ENCODE results near the gene SORL1-AS1.
A peak's percentile ranks its signal among the peaks of the same experiment; 100 is the strongest.

SORL1-AS1 gene

DNA sequence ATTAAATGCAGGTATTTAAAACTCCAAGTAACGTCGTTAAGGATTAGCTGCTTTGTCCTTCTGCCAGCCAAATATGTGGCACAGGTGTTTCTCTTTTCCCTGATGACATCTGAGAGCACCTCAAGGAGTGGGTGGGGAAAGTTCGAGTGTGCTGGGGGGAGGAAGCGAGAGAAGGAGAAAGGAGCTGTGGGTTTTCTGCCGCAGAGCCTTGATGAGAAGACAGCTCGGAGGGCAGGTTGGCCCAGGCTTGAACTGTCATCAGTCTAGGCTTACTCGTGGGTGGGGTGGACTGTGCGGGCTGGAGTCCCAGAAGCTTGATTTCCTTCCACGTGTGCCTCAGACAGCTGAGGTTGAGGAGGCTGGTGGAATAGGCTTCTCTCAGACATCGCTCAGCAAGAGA is 15.2 kb upstream of the SORL1-AS1 start:
- no peak overlapping the region for H2BK20ac ChIP-seq (ENCODE audit: low read depth, low read length, poor library complexity, severe bottlenecking)
- H2BK15ac ChIP-seq (ENCODE audit: low read depth, low read length), result 0 out of 2 replicates have a peak overlapping the region, but pooled peaks have one; percentile 9
- H3K56ac ChIP-seq (ENCODE audit: insufficient read length, low read depth, low read length), result no peak overlapping the region
- H3K4me1 ChIP-seq (ENCODE audit: insufficient read depth, low read length), result peaks cover 28% of the 10 kb centered on the region; the same call in 1 of the 2 replicates
- no peak overlapping the region for H4K91ac ChIP-seq (ENCODE audit: insufficient read length, low read depth, low read length)
- no peak overlapping the region for H3K23ac ChIP-seq (ENCODE audit: insufficient read length, low read depth, low read length)
- TF ChIP-seq, protein P1, sequence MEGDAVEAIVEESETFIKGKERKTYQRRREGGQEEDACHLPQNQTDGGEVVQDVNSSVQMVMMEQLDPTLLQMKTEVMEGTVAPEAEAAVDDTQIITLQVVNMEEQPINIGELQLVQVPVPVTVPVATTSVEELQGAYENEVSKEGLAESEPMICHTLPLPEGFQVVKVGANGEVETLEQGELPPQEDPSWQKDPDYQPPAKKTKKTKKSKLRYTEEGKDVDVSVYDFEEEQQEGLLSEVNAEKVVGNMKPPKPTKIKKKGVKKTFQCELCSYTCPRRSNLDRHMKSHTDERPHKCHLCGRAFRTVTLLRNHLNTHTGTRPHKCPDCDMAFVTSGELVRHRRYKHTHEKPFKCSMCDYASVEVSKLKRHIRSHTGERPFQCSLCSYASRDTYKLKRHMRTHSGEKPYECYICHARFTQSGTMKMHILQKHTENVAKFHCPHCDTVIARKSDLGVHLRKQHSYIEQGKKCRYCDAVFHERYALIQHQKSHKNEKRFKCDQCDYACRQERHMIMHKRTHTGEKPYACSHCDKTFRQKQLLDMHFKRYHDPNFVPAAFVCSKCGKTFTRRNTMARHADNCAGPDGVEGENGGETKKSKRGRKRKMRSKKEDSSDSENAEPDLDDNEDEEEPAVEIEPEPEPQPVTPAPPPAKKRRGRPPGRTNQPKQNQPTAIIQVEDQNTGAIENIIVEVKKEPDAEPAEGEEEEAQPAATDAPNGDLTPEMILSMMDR (conservative IDR thresholded peaks at IDR 0.05), result no peak
- H4K8ac ChIP-seq (replicated peaks; ENCODE audit: insufficient read length, low read depth, low read length), result no peak overlapping the region
- Mint-ChIP-seq H3K9me3 (no peaks in the 10 kb centered on the region), H3K27ac (peak overlapping the region; percentile 41 to 83 (median 50); a peak in 5 of 7 replicates), H3K4me1 (peaks cover 70 to 72% of the 10 kb centered on the region in 2 experiments), H3K4me3 (no peak overlapping the region), H3K36me3 (ENCODE audit: insufficient read depth in 1 of 3, low read depth in 3 of 3) (peaks cover 15 to 41% (median 17%) of the 10 kb centered on the region in 3 experiments; a peak in 6 of 7 replicates), H3K27me3 (ENCODE audit: low read depth) (no peaks in the 10 kb centered on the region)
- no peak overlapping the region for H2AFZ ChIP-seq (ENCODE audit: low read length)
- DNase-seq, result no peak
- no peaks in the 10 kb centered on the region for H3K9me3 ChIP-seq (ENCODE audit: control insufficient read depth, low read depth, low read length)
- no peak overlapping the region for H3K9ac ChIP-seq (ENCODE audit: extremely low read depth, insufficient read length, low read length)
- no peaks in the 10 kb centered on the region for H3K23me2 ChIP-seq (ENCODE audit: insufficient read length, low read depth, low read length, poor library complexity, severe bottlenecking)
- no peak overlapping the region for H3K18ac ChIP-seq (ENCODE audit: insufficient read length, low read depth, low read length)
- no CpG with 5 or more reads among the region's 10 CpGs for WGBS (ENCODE audit: extremely low coverage, insufficient read length, low lambda C conversion rate)
- no peak overlapping the region for H3K4ac ChIP-seq (ENCODE audit: low read depth, low read length)
- H2BK12ac ChIP-seq (ENCODE audit: insufficient read length, low read depth, low read length), result no peak overlapping the region
- no peak overlapping the region for H2AK5ac ChIP-seq (ENCODE audit: insufficient read length, low read length)
- no peak overlapping the region for H3K4me2 ChIP-seq (ENCODE audit: insufficient read depth, insufficient read length, low read length)
- H3K27me3 ChIP-seq (ENCODE audit: insufficient read depth, low read length), result no peaks in the 10 kb centered on the region
- no peak overlapping the region for H2BK120ac ChIP-seq (ENCODE audit: low read depth, low read length, poor library complexity, severe bottlenecking)
- H4K5ac ChIP-seq (ENCODE audit: insufficient read length, low read depth, low read length), result no peak overlapping the region
- peaks cover 4% of the 10 kb centered on the region for H3K79me1 ChIP-seq (ENCODE audit: insufficient read depth, low read depth, low read length, poor library complexity, severe bottlenecking)
- no peaks in the 10 kb centered on the region for H4K20me1 ChIP-seq (ENCODE audit: control insufficient read depth, insufficient read depth, insufficient read length)
- H3K79me2 ChIP-seq (ENCODE audit: insufficient read depth, low read length), result peaks cover 5% of the 10 kb centered on the region; the same call in 1 of the 2 replicates
- H3K14ac ChIP-seq (ENCODE audit: insufficient read depth, low read length), result no peak overlapping the region
- H2BK5ac ChIP-seq (ENCODE audit: insufficient read length, low read length), result no peak overlapping the region
- H3K27ac ChIP-seq (ENCODE audit: insufficient read length, low read depth, low read length), result no peak overlapping the region
- no peak overlapping the region for H3T11ph ChIP-seq (ENCODE audit: low read length)
